ENCODE results near the gene PLA2G4C. TPM values are rescaled to one million over a fixed set of nuclear protein-coding genes. Genes with fewer than 3 reads are reported as not detected.
A peak's percentile ranks its signal among the peaks of the same experiment; 100 is the strongest.

The PLA2G4C gene, protein sequence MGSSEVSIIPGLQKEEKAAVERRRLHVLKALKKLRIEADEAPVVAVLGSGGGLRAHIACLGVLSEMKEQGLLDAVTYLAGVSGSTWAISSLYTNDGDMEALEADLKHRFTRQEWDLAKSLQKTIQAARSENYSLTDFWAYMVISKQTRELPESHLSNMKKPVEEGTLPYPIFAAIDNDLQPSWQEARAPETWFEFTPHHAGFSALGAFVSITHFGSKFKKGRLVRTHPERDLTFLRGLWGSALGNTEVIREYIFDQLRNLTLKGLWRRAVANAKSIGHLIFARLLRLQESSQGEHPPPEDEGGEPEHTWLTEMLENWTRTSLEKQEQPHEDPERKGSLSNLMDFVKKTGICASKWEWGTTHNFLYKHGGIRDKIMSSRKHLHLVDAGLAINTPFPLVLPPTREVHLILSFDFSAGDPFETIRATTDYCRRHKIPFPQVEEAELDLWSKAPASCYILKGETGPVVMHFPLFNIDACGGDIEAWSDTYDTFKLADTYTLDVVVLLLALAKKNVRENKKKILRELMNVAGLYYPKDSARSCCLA
- total RNA-seq, result 1.9 to 5.6 TPM (median 4.0 TPM) in 3 replicates
- long read RNA-seq, partial matches to known transcripts, result 1 of 4 reads
- long read RNA-seq, other reads (novel, unspliced or antisense), result 3 of 4 reads

DNA sequence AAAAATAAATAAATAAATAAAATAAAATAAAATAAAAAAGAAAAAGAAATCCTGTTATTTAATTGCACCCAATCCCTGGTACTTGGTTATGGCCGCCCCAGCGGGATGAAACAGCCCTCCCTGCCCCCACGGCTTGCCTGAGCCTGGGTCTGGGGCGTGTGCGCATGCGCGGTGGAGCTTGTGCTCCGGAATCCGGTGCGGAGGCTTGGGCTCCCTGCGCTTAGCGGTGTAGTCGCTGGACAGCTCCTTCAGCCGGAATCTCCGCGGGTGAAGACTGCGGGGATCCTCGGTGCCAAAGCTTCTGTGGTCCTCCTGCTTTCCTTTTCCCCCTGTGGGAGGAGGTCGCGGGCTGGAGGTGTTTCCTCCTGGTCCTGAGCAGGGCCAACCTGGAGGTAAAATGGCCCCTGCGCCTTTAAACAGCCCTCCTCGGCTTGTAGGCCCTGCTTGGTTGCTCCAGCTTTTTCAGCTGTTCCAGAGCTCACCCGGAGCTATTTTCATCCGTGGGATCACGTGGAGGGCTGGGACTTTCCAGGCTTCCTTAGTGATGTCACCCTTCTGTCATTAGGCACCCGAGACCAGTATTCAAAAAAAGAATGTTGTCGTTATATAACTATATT is at the start of gene PLA2G4C:
Gene PLA2G4C (minus strand): TSS at position 468 of the 617 bp plus-strand sequence. CDS start 4,288 bp downstream, outside the sequence.
- Mint-ChIP-seq H3K27me3 (ENCODE audit: low read depth) (peaks cover 2% of the 10 kb centered on the region), H3K4me1 (ENCODE audit: low read depth) (peaks cover 15% of the 10 kb centered on the region), H3K4me3 (ENCODE audit: unreplicated experiment) (peak within 1 kb of the TSS; percentile 63), H3K27ac (ENCODE audit: unreplicated experiment) (peak within 1 kb of the TSS; percentile 91), H3K9me3 (ENCODE audit: low read depth) (no peaks in the 10 kb centered on the region), H3K36me3 (ENCODE audit: low read depth) (peaks cover 1% of the 10 kb centered on the region)
- peak; percentile 95 for DNase-seq (ENCODE audit: low spot score)
- TF ChIP-seq, protein P1, sequence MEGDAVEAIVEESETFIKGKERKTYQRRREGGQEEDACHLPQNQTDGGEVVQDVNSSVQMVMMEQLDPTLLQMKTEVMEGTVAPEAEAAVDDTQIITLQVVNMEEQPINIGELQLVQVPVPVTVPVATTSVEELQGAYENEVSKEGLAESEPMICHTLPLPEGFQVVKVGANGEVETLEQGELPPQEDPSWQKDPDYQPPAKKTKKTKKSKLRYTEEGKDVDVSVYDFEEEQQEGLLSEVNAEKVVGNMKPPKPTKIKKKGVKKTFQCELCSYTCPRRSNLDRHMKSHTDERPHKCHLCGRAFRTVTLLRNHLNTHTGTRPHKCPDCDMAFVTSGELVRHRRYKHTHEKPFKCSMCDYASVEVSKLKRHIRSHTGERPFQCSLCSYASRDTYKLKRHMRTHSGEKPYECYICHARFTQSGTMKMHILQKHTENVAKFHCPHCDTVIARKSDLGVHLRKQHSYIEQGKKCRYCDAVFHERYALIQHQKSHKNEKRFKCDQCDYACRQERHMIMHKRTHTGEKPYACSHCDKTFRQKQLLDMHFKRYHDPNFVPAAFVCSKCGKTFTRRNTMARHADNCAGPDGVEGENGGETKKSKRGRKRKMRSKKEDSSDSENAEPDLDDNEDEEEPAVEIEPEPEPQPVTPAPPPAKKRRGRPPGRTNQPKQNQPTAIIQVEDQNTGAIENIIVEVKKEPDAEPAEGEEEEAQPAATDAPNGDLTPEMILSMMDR (IDR thresholded peaks at IDR 0.05), result no peak

DNA sequence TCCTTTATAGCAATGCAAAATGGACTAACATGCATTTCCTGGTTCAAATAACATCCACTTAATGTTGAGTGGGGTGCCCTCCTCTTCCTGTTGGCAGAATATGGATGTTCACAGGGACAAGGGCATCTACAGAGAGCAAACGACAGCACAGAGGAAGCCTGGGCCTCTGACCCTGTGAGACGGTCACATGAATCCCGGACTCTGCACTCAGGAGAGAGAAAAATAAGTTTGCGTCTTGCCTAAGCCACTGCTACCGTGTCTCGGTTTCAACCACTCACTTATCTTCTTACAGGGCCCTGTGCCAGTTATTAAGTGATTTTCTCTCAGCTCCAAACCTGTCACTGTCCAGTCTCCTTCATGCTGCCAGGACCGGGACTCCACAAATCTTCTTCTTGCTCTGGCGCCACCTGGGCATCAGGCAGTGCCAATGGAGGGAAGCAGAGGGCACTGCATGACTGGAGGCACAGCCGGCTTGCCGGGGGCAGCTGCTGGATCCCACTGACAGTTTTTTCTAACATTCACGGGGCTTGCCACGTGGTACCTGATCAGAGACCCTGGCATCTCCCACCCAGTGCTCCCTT is 47.7 kb upstream of the PLA2G4C start:
- H3K4me3 Mint-ChIP-seq (ENCODE audit: unreplicated experiment), result no peak overlapping the region
- peaks cover 8% of the 10 kb centered on the region for H3K36me3 Mint-ChIP-seq (ENCODE audit: low read depth)
- no peaks in the 10 kb centered on the region for H3K4me1 Mint-ChIP-seq (ENCODE audit: low read depth)
- H3K27ac Mint-ChIP-seq (ENCODE audit: unreplicated experiment), result no peak overlapping the region
- no peaks in the 10 kb centered on the region for H3K27me3 Mint-ChIP-seq (ENCODE audit: low read depth)
- no peak for DNase-seq (ENCODE audit: low spot score)
- no peaks in the 10 kb centered on the region for H3K9me3 Mint-ChIP-seq (ENCODE audit: low read depth)
- TF ChIP-seq, protein P1 (IDR thresholded peaks at IDR 0.05), result no peak

DNA sequence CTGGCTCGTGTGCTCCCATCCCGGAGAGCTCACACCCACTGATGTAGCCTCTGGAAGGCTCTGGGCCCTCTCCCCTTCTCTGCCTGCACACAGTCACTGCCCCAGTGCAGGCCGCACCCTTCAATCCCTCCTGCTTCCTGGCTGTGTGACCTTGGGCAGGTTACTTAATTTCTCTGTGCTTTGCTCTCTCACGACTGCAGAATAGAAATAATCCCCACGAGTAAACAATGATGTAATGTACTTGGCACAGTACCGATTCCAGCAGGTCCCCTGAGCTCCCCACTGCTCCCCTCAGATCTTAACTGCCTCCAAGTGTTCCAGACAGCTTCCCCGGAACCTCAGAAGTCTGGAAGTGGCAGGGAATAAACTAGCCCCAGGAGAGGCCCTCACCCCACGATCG is 43.4 kb upstream of the PLA2G4C start:
- H3K4me3 Mint-ChIP-seq (ENCODE audit: unreplicated experiment), result no peak overlapping the region
- H3K27me3 Mint-ChIP-seq (ENCODE audit: low read depth), result no peaks in the 10 kb centered on the region
- DNase-seq (ENCODE audit: low spot score), result no peak
- peaks cover 6% of the 10 kb centered on the region for H3K36me3 Mint-ChIP-seq (ENCODE audit: low read depth)
- no peaks in the 10 kb centered on the region for H3K9me3 Mint-ChIP-seq (ENCODE audit: low read depth)
- TF ChIP-seq, protein P1 (IDR thresholded peaks at IDR 0.05), result no peak
- peaks cover 7% of the 10 kb centered on the region for H3K4me1 Mint-ChIP-seq (ENCODE audit: low read depth)
- H3K27ac Mint-ChIP-seq (ENCODE audit: unreplicated experiment), result peak overlapping the region; percentile 61

DNA sequence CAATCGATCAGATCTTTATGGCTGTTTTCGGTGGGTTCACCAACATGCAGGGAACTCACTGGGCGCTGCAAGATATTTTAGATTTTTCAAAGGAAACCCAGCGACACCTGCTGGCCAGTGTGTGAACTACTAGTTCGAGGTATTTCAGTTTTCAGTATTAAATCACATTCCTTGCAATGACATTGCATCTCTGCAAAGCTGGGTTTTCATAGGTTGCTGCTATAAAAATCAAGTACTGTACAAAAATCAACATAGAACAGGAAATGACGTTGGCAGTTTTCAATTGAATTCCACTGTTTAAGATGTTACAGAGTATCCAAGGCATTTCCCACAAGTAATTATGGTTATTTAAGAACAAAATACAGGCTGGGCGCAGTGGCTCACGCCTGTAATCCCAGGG is 41.9 kb upstream of the PLA2G4C start:
- no peaks in the 10 kb centered on the region for H3K9me3 Mint-ChIP-seq (ENCODE audit: low read depth)
- TF ChIP-seq, protein P1 (IDR thresholded peaks at IDR 0.05), result peak; percentile 93
- H3K27me3 Mint-ChIP-seq (ENCODE audit: low read depth), result no peaks in the 10 kb centered on the region
- H3K27ac Mint-ChIP-seq (ENCODE audit: unreplicated experiment), result peak overlapping the region; percentile 91
- peaks cover 7% of the 10 kb centered on the region for H3K4me1 Mint-ChIP-seq (ENCODE audit: low read depth)
- DNase-seq (ENCODE audit: low spot score), result no peak
- H3K4me3 Mint-ChIP-seq (ENCODE audit: unreplicated experiment), result no peak overlapping the region
- H3K36me3 Mint-ChIP-seq (ENCODE audit: low read depth), result peaks cover 7% of the 10 kb centered on the region

DNA sequence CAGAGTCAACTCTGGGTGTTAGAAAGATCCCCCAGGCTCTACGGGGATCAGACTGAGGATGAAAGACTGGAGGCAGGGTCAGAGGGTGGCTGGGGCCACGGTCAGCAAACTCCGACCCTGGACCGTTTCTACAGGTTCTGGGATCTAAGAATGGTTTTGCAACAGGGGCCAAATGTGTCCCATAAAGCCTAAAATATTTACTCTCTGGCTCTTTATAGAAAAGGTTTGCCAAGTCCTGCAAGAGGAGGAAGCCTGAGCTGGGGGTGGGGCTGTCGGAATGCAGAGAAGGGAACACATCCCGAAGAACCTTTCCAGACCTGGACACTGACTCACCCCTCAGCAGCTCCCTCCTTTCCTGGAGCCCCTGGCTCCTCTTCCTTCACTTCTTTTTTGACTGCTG is 38.8 kb upstream of the PLA2G4C start:
- H3K27me3 Mint-ChIP-seq (ENCODE audit: low read depth), result no peaks in the 10 kb centered on the region

More for the DNA sequence above, 38.8 kb upstream of the PLA2G4C start:
- Mint-ChIP-seq H3K36me3 (ENCODE audit: low read depth) (peaks cover 4% of the 10 kb centered on the region), H3K9me3 (ENCODE audit: low read depth) (no peaks in the 10 kb centered on the region), H3K27ac (ENCODE audit: unreplicated experiment) (no peak overlapping the region), H3K4me3 (ENCODE audit: unreplicated experiment) (no peak overlapping the region), H3K4me1 (ENCODE audit: low read depth) (peaks cover 7% of the 10 kb centered on the region)
- DNase-seq (ENCODE audit: low spot score), result no peak
- TF ChIP-seq, protein P1 (IDR thresholded peaks at IDR 0.05), result no peak
